Tibial nerve (tissue), 3 donors: ENCODE measurements around the gene MPZ.

Source experiments
- CTCF ChIP-seq, 5 experiments: fragments of 200-600 bp in 3 of 5; fragments of 450-650 bp in 2 of 5; sonication (generic) in 3 of 5; IDR thresholded peaks; one replicate each; pipeline ENCODE4 v1.5.1; 2016 to 2019; ENCODE audit warnings: antibody characterized with exemption in 5 of 5, mild to moderate bottlenecking in 3 of 5, moderate library complexity in 2 of 5
- POLR2A ChIP-seq, 2 donors: fragments of 450-650 bp; IDR thresholded peaks; one replicate each; pipeline ENCODE4 v1.6.1; 2017; ENCODE audit warnings: antibody characterized with exemption in 2 of 2, mild to moderate bottlenecking in 2 of 2, moderate library complexity in 2 of 2

DNA sequence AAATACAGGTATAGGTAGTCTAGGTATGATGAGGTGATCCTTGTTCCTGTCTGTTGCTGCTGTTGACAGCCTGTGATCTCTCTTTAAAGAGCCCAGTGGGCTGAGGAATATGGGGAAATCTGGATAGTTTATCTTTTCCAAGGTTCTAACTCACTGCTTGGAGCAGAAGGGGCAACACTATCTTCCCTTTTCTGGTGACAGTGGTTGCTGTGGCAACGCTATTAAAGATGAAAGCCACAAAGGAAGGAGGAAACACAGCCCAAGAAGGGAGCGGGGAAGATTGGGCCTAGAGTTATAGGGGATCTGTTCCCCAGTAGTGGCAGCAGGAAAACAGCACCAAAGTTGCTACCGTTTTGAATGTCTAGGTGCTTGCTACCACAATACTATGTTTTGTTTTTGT is 42.4 kb downstream of the MPZ start:
- TF ChIP-seq CTCF (IDR thresholded peaks at IDR 0.05) (no peak), POLR2A (IDR thresholded peaks at IDR 0.05) (no peak)
